Activated T-cell treated with anti-CD3 and anti-CD28 coated beads for 4 hours (primary cell): ENCODE data around the gene HINT1.
"Not testable (repeated sequence)": the region's sequence is repeated elsewhere in the genome, so short reads cannot be mapped to it uniquely, and the experiment has no call there.

ENCODE experiments used
- DNase-seq: peaks from one replicate; pipeline ENCODE4 v3.0.0-alpha.2; 2020

The HINT1 gene

GRCh38 chr5:131165119-131165727 is at the start of gene HINT1:
HINT1 (minus strand) TSS chr5:131165256; CDS start chr5:131165205, 51 bp downstream.
- peak; percentile 87 for DNase-seq

GRCh38 chr5:131214609-131215227 is 49.7 kb upstream of the HINT1 start:
- DNase-seq: no peak

GRCh38 chr5:131212471-131213021 is 47.5 kb upstream of the HINT1 start:
- DNase-seq: no peak

GRCh38 chr5:131211669-131212068 is 46.6 kb upstream of the HINT1 start:
- no peak for DNase-seq

GRCh38 chr5:131210151-131210510 is 45.1 kb upstream of the HINT1 start:
- no peak for DNase-seq

GRCh38 chr5:131209506-131210150 is 44.6 kb upstream of the HINT1 start:
- peak; percentile 27 for DNase-seq

GRCh38 chr5:131209175-131209505 is 44.1 kb upstream of the HINT1 start:
- DNase-seq: no peak

- no peak for DNase-seq
These were observed 41.7 kb upstream of the HINT1 start for GRCh38 chr5:131206772-131207171.

- DNase-seq: no peak
These were observed 41.0 kb upstream of the HINT1 start for GRCh38 chr5:131206061-131206460.

GRCh38 chr5:131204964-131205363 is 39.9 kb upstream of the HINT1 start:
- DNase-seq: no peak

- no peak for DNase-seq
These were observed 35.5 kb upstream of the HINT1 start for GRCh38 chr5:131200560-131200959.

GRCh38 chr5:131198625-131199024 is 33.6 kb upstream of the HINT1 start:
- DNase-seq: no peak

- DNase-seq: no peak
These were observed 31.3 kb upstream of the HINT1 start for GRCh38 chr5:131196331-131196730.

- DNase-seq: no peak
These were observed 30.6 kb upstream of the HINT1 start for GRCh38 chr5:131195696-131196095.

GRCh38 chr5:131194725-131195124 is 29.7 kb upstream of the HINT1 start:
- DNase-seq: no peak

GRCh38 chr5:131193897-131194296 is 28.8 kb upstream of the HINT1 start:
- not testable (repeated sequence) for DNase-seq

GRCh38 chr5:131193106-131193505 is 28.1 kb upstream of the HINT1 start:
- DNase-seq: no peak

- DNase-seq: no peak
These were observed 21.7 kb upstream of the HINT1 start for GRCh38 chr5:131186561-131187256.

- no peak for DNase-seq
These were observed 20.6 kb upstream of the HINT1 start for GRCh38 chr5:131185523-131186104.

- DNase-seq: no peak
These were observed 17.8 kb upstream of the HINT1 start for GRCh38 chr5:131182839-131183238.

GRCh38 chr5:131180407-131180806 is 15.4 kb upstream of the HINT1 start:
- no peak for DNase-seq

GRCh38 chr5:131171276-131171810 is 6.3 kb upstream of the HINT1 start:
- no peak for DNase-seq
